Stimulated activated CD4-positive, alpha-beta T cell treated with anti-CD3 and anti-CD28 coated beads, TNF-alpha, amount 100 ng/mL, for 1 hour (primary cell): ENCODE measurements around the gene EML3.
"Not testable (repeated sequence)": the region's sequence is repeated elsewhere in the genome, so short reads cannot be mapped to it uniquely, and the experiment has no call there.

Source experiments
- DNase-seq, 3 donors: peaks; one replicate each; pipeline ENCODE4 v3.0.0-alpha.2; 2020; ENCODE audit warnings: low read depth in 3 of 3, low spot score in 1 of 3

EML3 gene, protein sequence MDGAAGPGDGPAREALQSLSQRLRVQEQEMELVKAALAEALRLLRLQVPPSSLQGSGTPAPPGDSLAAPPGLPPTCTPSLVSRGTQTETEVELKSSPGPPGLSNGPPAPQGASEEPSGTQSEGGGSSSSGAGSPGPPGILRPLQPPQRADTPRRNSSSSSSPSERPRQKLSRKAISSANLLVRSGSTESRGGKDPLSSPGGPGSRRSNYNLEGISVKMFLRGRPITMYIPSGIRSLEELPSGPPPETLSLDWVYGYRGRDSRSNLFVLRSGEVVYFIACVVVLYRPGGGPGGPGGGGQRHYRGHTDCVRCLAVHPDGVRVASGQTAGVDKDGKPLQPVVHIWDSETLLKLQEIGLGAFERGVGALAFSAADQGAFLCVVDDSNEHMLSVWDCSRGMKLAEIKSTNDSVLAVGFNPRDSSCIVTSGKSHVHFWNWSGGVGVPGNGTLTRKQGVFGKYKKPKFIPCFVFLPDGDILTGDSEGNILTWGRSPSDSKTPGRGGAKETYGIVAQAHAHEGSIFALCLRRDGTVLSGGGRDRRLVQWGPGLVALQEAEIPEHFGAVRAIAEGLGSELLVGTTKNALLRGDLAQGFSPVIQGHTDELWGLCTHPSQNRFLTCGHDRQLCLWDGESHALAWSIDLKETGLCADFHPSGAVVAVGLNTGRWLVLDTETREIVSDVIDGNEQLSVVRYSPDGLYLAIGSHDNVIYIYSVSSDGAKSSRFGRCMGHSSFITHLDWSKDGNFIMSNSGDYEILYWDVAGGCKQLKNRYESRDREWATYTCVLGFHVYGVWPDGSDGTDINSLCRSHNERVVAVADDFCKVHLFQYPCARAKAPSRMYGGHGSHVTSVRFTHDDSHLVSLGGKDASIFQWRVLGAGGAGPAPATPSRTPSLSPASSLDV

DNA sequence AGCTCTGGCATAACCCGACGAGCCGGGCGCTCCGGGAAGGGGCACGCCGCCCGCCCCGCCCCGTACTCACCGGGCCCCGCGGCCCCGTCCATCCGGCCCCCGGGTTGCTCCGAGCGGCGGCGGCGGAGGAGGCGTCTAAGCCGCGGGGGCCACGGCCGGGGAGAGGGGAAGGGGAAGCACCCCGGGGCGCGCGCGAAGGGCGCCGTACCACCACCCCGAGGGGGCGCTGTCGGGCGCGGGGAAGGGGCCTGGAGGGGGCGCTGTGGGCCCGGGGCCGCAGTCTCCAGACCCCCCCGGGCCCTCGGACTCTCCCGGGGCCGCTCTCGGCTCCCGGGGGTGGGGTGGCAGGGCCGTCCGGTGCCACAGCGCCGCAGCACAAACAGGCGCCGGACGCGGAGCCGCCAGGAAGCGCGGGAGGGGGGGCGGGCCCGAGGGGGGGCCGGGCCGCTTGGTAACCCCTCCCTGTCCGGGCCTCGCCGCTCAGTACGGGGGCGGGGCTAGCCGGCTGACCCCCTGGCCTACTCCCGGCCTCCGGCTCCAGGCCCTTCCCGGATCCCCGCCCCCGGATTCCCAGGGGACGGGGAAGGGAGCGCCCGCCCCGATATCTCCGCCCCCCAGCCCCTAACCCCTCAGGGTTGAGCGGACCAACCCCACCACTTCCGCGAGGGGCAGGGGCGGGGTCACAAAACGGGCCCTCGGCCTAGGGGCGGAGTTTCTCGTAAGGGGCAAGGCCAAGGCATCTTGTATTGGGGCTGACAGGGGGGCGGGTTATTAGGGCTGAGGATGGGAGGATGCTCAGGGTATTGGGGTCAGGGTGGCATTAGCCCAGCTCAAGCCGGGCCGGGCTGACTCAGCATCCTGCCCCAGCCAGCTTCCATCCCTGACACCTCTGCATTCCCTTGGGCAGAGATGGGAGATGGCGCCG, at the start of gene EML3, which contains the start of gene ROM1:
Gene EML3 (minus strand): TSS at position 410 of the 925 bp plus-strand sequence. CDS start 318 bp downstream, at position 92.
Gene ROM1 (plus strand): TSS at position 892 of the 925 bp plus-strand sequence. CDS start 25 bp downstream, at position 917.
- peak; percentile 73 to 81 (median 79) for DNase-seq

DNA sequence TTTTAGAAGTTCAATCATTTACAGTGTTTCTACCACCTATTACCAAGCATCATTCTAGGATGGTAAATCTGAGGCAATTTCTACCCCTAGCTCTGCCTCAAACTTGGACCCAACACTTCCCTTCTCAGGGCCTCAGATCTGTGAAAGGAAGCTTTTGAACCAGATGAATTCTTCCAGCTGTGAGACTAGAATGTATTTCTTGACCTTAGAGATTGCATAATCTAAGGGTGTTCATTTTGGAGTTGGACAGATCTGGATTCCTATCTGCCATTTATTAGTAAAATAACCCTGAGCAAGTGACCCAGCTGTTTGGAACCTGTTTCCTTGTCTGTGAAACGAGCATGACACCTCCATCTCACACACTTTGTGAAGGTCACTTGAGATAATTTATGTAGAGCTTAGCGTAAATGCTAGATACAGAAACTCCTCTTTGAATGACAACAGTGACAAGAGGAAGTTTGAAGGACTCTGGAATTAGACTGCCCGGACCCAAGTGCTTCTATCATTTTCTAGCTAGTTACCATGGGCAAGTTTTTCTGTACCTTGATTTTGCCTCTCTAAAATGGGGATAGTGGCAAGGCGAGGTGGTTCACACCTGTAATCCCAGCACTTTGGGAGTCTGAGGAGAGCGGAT, 44.3 kb upstream of the EML3 start:
- no peak for DNase-seq

- no peak for DNase-seq
Measured at GRCh38 chr11:62654297-62654696, 41.7 kb upstream of the EML3 start.

DNA sequence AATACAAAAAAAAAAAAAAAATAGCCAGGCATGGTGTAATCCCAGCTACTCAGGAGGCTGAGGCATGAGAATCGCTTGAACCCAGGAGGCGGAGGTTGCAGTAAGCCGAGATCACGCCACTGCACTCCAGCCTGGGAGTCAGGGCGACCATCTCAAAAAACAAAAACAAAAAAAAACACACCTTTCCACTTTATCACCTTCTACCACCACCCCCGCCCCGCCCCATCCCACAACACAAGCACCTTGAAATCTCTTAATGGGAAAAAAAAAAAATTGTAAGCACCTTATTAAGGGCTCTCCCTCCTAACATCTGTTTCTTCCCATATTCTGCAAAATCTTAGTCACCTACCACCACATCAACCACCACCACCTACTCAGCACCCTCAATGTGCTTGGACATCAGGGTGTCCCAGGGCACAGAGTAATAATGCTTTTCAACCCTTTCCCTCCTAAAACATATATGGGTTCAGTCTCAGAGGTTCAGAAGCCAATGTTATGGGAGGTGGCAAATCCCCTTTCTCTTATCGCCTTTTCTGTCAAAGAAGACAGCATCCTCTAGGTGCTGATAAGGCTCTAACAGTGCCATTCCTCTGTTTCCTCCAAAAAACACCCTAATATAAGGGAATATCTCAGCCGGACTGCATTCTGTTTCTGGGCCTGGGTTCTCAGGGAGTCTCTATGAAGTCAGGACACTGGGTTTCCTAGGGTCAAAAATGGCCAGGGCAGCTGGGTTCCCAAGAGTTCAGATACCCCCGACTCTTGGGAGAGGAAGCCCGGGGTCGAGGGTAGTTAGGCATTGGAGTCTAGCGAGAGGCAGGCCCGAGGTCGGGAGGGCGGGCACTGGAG, 39.8 kb upstream of the EML3 start:
- no peak for DNase-seq

GRCh38 chr11:62650283-62650682, 37.7 kb upstream of the EML3 start:
- not testable (repeated sequence) for DNase-seq

- DNase-seq = no peak
Measured at GRCh38 chr11:62649486-62649885, 36.9 kb upstream of the EML3 start.

DNA sequence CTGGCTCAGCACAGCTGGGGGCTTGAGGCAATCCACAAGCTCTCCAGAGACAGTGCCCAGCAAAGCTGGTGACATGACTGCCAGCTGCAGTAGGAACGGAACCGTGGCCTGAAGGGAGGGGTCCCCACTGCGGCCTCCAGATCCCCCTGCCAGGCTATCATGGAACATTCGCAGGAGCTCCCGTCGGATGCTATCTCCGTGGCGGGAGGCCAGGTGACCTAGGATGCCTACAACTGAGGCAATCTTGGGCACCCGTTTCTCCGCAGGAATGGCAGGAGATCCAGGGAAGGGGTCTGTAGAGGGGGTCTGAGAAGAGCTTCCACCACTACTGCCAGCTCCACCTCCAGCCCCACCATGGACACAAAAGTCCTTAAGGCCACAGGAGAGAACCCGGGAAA, 36.4 kb upstream of the EML3 start:
- DNase-seq = no peak

DNA sequence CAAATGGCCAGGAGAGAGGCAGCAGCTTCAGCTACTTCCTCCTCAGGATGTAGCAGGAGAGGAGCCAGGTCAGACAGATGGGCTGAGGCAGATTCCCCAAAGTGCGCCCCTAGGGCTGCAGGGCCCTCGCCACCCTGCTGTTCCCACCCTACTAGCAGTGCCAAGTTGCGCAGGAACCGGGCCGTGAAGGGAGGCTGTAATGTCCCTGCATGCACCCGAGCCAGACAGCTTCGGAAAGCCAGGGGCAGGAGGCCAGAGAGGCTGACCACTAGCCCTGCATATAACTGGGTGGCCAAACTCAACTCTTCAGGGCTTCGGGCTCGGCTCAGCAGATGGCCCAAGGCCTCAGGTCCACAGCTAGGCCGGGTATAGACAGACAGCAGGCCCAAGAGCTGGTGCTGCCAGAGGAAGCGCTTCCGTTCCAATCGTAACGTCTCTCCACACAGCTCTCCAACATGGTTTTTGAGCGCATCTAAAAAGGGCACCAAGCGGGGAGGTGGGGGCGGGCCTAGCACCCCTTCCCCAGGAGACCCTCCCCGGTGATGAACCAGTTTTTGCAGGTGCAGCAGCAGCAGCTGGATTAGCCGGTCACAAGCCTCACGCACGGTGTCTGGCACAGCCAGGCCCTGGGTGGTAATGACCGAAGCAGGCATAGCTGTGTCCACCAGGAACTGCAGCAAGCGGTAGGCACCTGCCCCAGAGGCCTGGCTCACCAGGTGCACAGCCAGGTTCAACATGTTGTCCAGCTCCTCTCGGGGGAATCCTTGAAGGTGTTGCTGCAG, 35.8 kb upstream of the EML3 start:
- DNase-seq = no peak

DNA sequence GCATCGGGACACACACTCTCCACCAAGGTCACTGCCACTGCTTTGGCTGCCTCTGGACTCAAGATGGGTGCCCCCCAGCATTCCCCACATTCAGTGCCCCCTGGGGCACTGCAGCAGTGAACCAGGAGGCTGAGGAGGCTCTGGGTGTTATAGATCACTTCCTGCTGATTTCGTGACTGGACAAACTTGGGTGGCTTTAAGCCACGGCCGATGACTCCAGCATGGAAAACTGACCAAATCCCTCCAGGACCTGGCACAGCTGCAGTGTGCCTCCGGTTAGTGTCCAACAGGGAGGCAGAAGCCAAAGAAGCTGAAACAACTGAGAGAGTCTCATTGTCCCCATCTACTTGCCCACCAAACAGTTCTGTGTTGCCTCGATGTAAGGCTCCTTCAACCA, 35.0 kb upstream of the EML3 start:
- DNase-seq = no peak

DNA sequence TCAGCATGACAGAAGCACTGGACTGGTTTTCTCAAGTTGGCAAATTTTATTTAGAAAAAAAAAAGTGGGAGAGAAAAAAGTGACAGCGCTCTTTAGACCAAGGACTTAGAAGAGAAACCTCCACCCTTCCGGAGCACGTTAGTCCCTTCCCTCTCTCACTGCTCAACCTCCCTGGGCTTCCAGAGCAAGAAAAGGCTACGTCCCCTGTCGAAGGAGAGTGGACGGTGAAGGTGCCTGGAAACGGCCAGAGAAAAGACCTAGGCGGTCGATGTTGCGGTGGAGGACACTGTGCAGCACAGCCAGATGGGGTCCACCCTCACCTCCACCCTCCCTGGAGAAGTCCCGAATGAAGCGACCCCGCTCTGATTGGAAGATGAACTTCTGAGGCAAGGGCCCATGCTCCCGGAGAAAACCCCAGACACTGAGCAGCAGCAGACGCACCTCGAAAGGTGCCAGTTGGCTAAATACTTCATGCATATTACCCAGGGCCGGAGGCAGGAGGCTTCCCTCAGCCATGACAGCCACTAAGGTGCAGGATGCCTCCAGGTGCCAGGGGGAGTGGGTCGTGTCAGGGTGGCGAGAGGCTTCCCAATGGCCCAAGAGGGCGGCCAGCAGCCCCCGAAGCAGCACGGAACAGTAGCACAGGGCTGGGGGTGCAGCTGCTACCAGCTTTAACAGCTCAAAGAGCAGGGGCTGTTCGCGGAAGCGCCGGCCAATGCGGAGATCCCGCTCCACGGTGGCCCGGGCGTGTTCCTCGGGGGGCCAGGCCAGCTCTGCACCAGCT, 34.4 kb upstream of the EML3 start:
- DNase-seq = no peak

GRCh38 chr11:62645946-62646824, 33.6 kb upstream of the EML3 start, which contains the start of gene GANAB:
TSS of gene GANAB (minus strand) at chr11:62646613. CDS start at chr11:62646599, 14 bp downstream.
- DNase-seq = peak; percentile 97 to 98 (median 97)

- DNase-seq = no peak
Measured at GRCh38 chr11:62645671-62645945, 33.0 kb upstream of the EML3 start.

- no peak for DNase-seq
Measured at GRCh38 chr11:62644220-62644619, 31.6 kb upstream of the EML3 start.

DNA sequence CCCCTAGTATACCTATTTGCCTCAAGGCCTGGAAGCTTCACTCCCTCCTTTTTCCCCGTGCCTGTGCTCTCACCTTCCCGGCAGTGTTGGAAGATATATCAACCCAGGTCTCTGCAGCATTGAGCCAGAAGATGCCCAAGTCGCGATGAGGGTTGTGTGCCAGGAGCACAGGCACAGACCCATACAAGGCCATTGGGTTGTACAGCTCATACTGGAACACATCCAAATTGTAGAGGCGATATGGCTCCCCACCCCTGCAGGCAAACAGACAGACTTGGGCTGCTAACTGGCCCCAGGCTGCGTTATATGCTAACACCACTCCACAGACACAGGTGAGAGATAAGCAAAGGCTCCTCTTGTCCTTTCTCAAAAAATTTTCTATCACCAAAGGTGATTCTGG, 19.9 kb upstream of the EML3 start:
- DNase-seq = no peak

DNA sequence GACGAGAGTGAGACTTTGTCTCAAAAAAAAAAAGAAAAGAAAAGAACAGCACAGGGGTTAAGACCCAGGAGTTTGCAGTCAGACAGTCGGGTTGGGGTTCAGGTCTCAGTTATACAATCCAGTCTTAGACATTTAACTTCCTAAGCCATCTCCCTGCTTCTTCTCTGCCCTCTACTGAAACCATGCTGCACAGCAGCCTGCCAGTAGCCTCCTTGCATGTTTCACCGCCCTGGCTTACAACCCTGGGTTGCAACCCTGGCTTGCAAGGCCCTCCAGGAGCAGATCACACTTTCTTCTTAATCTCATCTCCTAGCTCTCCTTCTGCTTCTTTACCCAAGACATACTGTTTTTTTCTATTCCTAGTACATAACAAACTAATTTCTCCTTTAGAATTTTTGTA, 15.1 kb upstream of the EML3 start:
- DNase-seq = no peak

DNA sequence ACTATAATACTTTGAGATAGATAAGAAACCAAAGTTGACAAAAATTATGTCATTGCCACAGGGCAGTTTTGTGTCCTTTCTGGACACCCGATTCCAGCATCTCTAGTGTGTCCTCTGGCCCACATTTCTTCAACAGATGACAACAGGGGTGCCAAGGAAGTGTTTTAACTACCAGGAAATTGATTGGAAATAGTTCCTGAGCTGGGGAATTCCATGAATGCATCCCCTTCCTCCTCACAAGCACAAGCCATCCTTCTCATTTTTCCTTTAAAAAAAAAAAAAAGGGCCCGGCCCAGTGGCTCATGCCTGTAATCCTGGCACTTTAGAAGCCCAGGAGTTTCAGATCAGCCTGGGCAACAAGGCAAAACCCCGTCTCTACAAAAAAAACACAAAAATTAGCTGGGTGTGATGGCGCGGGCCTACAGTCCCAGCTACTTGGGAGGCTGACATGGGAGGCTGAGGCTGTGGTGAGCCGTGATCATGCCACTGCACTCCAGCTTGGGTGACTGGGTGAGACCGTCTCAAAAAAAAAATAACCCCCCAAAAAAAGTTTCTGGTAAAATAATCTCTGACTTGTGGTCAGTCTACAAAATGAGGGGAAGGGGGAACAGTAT, 10.0 kb upstream of the EML3 start:
- DNase-seq = no peak
